ENCODE measurements around the gene DCST2.
A peak's percentile ranks its signal among the peaks of the same experiment; 100 is the strongest.

DCST2 gene

GRCh38 chr1:154971341-154971998 lies 62.1 kb downstream of the DCST2 start:
- H3K27ac ChIP-seq (replicated peaks; ENCODE audit: low read length): peak overlapping the region; percentile 74
- peak overlapping the region; percentile 70 for H2BK12ac ChIP-seq (ENCODE audit: low read length)
- peaks cover 5 to 31% of the 10 kb centered on the region in 2 donors for H3K36me3 ChIP-seq (replicated peaks in 1 of 2; ENCODE audit: control insufficient read depth in 2 of 2, insufficient read depth in 2 of 2, low read length in 2 of 2)
- H2BK120ac ChIP-seq (ENCODE audit: low read depth, low read length): peak overlapping the region; percentile 72
- peak overlapping the region; percentile 96 for H3K4me2 ChIP-seq (ENCODE audit: insufficient read depth, low read length, poor library complexity, severe bottlenecking)
- H3K27me3 ChIP-seq (ENCODE audit: control insufficient read depth in 3 of 3, insufficient read depth in 3 of 3, low read depth in 1 of 3, low read length in 3 of 3): no peaks in the 10 kb centered on the region
- WGBS, 2 donors (ENCODE audit: extremely low coverage in 2 of 2, insufficient read length in 2 of 2, insufficient replicate concordance in 1 of 2): no CpG with 5 or more reads among the region's 10 CpGs
- peak overlapping the region in 1 of 2 donors; percentile 50 for H3K4me3 ChIP-seq (ENCODE audit: low read length in 2 of 2)
- H3K23ac ChIP-seq (ENCODE audit: low read depth, low read length, poor library complexity): peak overlapping the region; percentile 36
- peak overlapping the region; percentile 57 for H2BK5ac ChIP-seq (ENCODE audit: low read length)
- peak overlapping the region; percentile 38 for H3K9ac ChIP-seq (ENCODE audit: low read depth, low read length, poor library complexity)
- no peak overlapping the region for H3K4ac ChIP-seq (ENCODE audit: low read length)
- H4K8ac ChIP-seq (ENCODE audit: low read depth, low read length): peak overlapping the region; percentile 33
- peaks cover 9% of the 10 kb centered on the region for H3K79me1 ChIP-seq (ENCODE audit: low read depth, low read length)
- H2AK5ac ChIP-seq (ENCODE audit: low read depth, low read length): peak overlapping the region; percentile 3
- no peak overlapping the region for H2AFZ ChIP-seq (ENCODE audit: low read length)
- no peaks in the 10 kb centered on the region for H3K9me3 ChIP-seq (replicated peaks in 1 of 2; ENCODE audit: control insufficient read depth in 2 of 2, insufficient read depth in 1 of 2, low read depth in 1 of 2, low read length in 2 of 2)
- peak overlapping the region; percentile 93 for H3K18ac ChIP-seq (ENCODE audit: low read length)
- H3K14ac ChIP-seq (ENCODE audit: low read length): no peak overlapping the region
- DNase-seq (ENCODE audit: low spot score): no peak
- H2BK15ac ChIP-seq (ENCODE audit: low read length): peak overlapping the region; percentile 1
- H4K91ac ChIP-seq (ENCODE audit: low read depth, low read length, poor library complexity): peak overlapping the region; percentile 64
- H3K4me1 ChIP-seq (ENCODE audit: control insufficient read depth in 2 of 2, insufficient read depth in 1 of 2, low read depth in 1 of 2, low read length in 2 of 2): peaks cover 29 to 38% of the 10 kb centered on the region in 2 donors

GRCh38 chr1:154970631-154971340 lies 62.8 kb downstream of the DCST2 start, which contains the start of gene SHC1:
Gene SHC1 (minus strand): TSS chr1:154970747. CDS start chr1:154970526, 221 bp downstream.
- peaks cover 9% of the 10 kb centered on the region for H3K79me1 ChIP-seq (ENCODE audit: low read depth, low read length)
- H2AK5ac ChIP-seq (ENCODE audit: low read depth, low read length): peak within 1 kb of the TSS; percentile 85
- H3K18ac ChIP-seq (ENCODE audit: low read length): peak within 1 kb of the TSS; percentile 95
- H3K23ac ChIP-seq (ENCODE audit: low read depth, low read length, poor library complexity): peak within 1 kb of the TSS; percentile 36
- peak within 1 kb of the TSS; percentile 77 for H2BK5ac ChIP-seq (ENCODE audit: low read length)
- no peaks in the 10 kb centered on the region for H3K27me3 ChIP-seq (ENCODE audit: control insufficient read depth in 3 of 3, insufficient read depth in 3 of 3, low read depth in 1 of 3, low read length in 3 of 3)
- H3K36me3 ChIP-seq (replicated peaks in 1 of 2; ENCODE audit: control insufficient read depth in 2 of 2, insufficient read depth in 2 of 2, low read length in 2 of 2): peaks cover 9 to 33% of the 10 kb centered on the region in 2 donors
- no CpG with 5 or more reads among the region's 15 CpGs for whole genome bisulfite sequencing, 2 donors (ENCODE audit: extremely low coverage in 2 of 2, insufficient read length in 2 of 2, insufficient replicate concordance in 1 of 2)
- peak within 1 kb of the TSS; percentile 70 for H2BK12ac ChIP-seq (ENCODE audit: low read length)
- peak within 1 kb of the TSS; percentile 73 for H2BK15ac ChIP-seq (ENCODE audit: low read length)
- H3K4me1 ChIP-seq (ENCODE audit: control insufficient read depth in 2 of 2, insufficient read depth in 1 of 2, low read depth in 1 of 2, low read length in 2 of 2): peaks cover 27 to 32% of the 10 kb centered on the region in 2 donors
- no peaks in the 10 kb centered on the region for H3K9me3 ChIP-seq (replicated peaks in 1 of 2; ENCODE audit: control insufficient read depth in 2 of 2, insufficient read depth in 1 of 2, low read depth in 1 of 2, low read length in 2 of 2)
- peak within 1 kb of the TSS; percentile 74 for H2AFZ ChIP-seq (ENCODE audit: low read length)
- peak; percentile 83 for DNase-seq (ENCODE audit: low spot score)
- no peak within 1 kb of the TSS for H3K4ac ChIP-seq (ENCODE audit: low read length)
- H3K14ac ChIP-seq (ENCODE audit: low read length): peak within 1 kb of the TSS; percentile 58
- peak within 1 kb of the TSS; percentile 74 for H3K27ac ChIP-seq (replicated peaks; ENCODE audit: low read length)
- peak within 1 kb of the TSS; percentile 96 for H3K4me2 ChIP-seq (ENCODE audit: insufficient read depth, low read length, poor library complexity, severe bottlenecking)
- H3K9ac ChIP-seq (ENCODE audit: low read depth, low read length, poor library complexity): peak within 1 kb of the TSS; percentile 80
- peak within 1 kb of the TSS; percentile 33 for H4K8ac ChIP-seq (ENCODE audit: low read depth, low read length)
- peak within 1 kb of the TSS; percentile 72 for H2BK120ac ChIP-seq (ENCODE audit: low read depth, low read length)
- H4K91ac ChIP-seq (ENCODE audit: low read depth, low read length, poor library complexity): peak within 1 kb of the TSS; percentile 64
- H3K4me3 ChIP-seq (ENCODE audit: low read length in 2 of 2): peak within 1 kb of the TSS; percentile 50 to 77

- Histone ChIP-seq H4K91ac (ENCODE audit: low read depth, low read length, poor library complexity) (no peak overlapping the region), H3K9ac (ENCODE audit: low read depth, low read length, poor library complexity) (peak overlapping the region; percentile 80), H3K4ac (ENCODE audit: low read length) (no peak overlapping the region), H3K23ac (ENCODE audit: low read depth, low read length, poor library complexity) (peak overlapping the region; percentile 13), H3K27me3 (ENCODE audit: control insufficient read depth in 3 of 3, insufficient read depth in 3 of 3, low read depth in 1 of 3, low read length in 3 of 3) (no peaks in the 10 kb centered on the region), H3K27ac (replicated peaks; ENCODE audit: low read length) (no peak overlapping the region), H3K18ac (ENCODE audit: low read length) (peak overlapping the region; percentile 95), H3K9me3 (replicated peaks in 1 of 2; ENCODE audit: control insufficient read depth in 2 of 2, insufficient read depth in 1 of 2, low read depth in 1 of 2, low read length in 2 of 2) (no peaks in the 10 kb centered on the region), H2BK120ac (ENCODE audit: low read depth, low read length) (peak overlapping the region; percentile 44), H3K14ac (ENCODE audit: low read length) (peak overlapping the region; percentile 58), H2BK5ac (ENCODE audit: low read length) (peak overlapping the region; percentile 77), H2BK15ac (ENCODE audit: low read length) (peak overlapping the region; percentile 73), H3K4me3 (ENCODE audit: low read length in 2 of 2) (peak overlapping the region; percentile 50 to 77), H3K4me1 (ENCODE audit: control insufficient read depth in 2 of 2, insufficient read depth in 1 of 2, low read depth in 1 of 2, low read length in 2 of 2) (peaks cover 27 to 30% of the 10 kb centered on the region in 2 donors), H2AK5ac (ENCODE audit: low read depth, low read length) (peak overlapping the region; percentile 85), H3K79me1 (ENCODE audit: low read depth, low read length) (peaks cover 9% of the 10 kb centered on the region), H2BK12ac (ENCODE audit: low read length) (no peak overlapping the region), H4K8ac (ENCODE audit: low read depth, low read length) (no peak overlapping the region), H2AFZ (ENCODE audit: low read length) (no peak overlapping the region), H3K36me3 (replicated peaks in 1 of 2; ENCODE audit: control insufficient read depth in 2 of 2, insufficient read depth in 2 of 2, low read length in 2 of 2) (peaks cover 15 to 41% of the 10 kb centered on the region in 2 donors), H3K4me2 (ENCODE audit: insufficient read depth, low read length, poor library complexity, severe bottlenecking) (peak overlapping the region; percentile 96)
- no CpG with 5 or more reads among the region's 22 CpGs for WGBS, 2 donors (ENCODE audit: extremely low coverage in 2 of 2, insufficient read length in 2 of 2, insufficient replicate concordance in 1 of 2)
- no peak for DNase-seq (ENCODE audit: low spot score)
Measured at GRCh38 chr1:154969860-154970452, 63.6 kb downstream of the DCST2 start.

All from neuronal stem cell (in vitro differentiated cells).